ENCODE measurements around the gene PTPN22. TPM values are rescaled to one million over a fixed set of nuclear protein-coding genes. Genes with fewer than 3 reads are reported as not detected.

Gene PTPN22
- total RNA-seq, 1 donor from 2014 or later, result 0.44 TPM

GRCh38 chr1:113830039-113830438 lies 41.5 kb downstream of the PTPN22 start:
- no peak for TF ChIP-seq CTCF (IDR thresholded peaks at IDR 0.05; ENCODE audit: borderline replicate concordance)
- no peaks in the 10 kb centered on the region for H3K4me1 ChIP-seq
- no peaks in the 10 kb centered on the region for H3K9me3 ChIP-seq (replicated peaks)
- no peak overlapping the region for H3K4me3 ChIP-seq
- H3K27me3 ChIP-seq (ENCODE audit: low read depth), result peaks cover 3% of the 10 kb centered on the region
- intact Hi-C loops (cut with micrococcal nuclease), result no loop called here
- H3K27ac ChIP-seq (replicated peaks), result no peak overlapping the region
- DNase-seq, result no peak
- H3K36me3 ChIP-seq, result no peaks in the 10 kb centered on the region

GRCh38 chr1:113821916-113822315 lies 49.6 kb downstream of the PTPN22 start:
- H3K4me3 ChIP-seq, result no peak overlapping the region
- TF ChIP-seq CTCF (IDR thresholded peaks at IDR 0.05; ENCODE audit: borderline replicate concordance), result no peak
- intact Hi-C loops (cut with micrococcal nuclease), result no loop called here
- no peaks in the 10 kb centered on the region for H3K27me3 ChIP-seq (ENCODE audit: low read depth)
- H3K4me1 ChIP-seq, result no peaks in the 10 kb centered on the region
- H3K27ac ChIP-seq (replicated peaks), result no peak overlapping the region
- no peaks in the 10 kb centered on the region for H3K36me3 ChIP-seq
- no peak for DNase-seq
- H3K9me3 ChIP-seq (replicated peaks), result no peaks in the 10 kb centered on the region

GRCh38 chr1:113818578-113818977 lies 52.9 kb downstream of the PTPN22 start:
- no peaks in the 10 kb centered on the region for H3K27me3 ChIP-seq (ENCODE audit: low read depth)
- no peaks in the 10 kb centered on the region for H3K9me3 ChIP-seq (replicated peaks)
- no peak overlapping the region for H3K27ac ChIP-seq (replicated peaks)
- DNase-seq, result no peak
- no peaks in the 10 kb centered on the region for H3K4me1 ChIP-seq
- intact Hi-C loops (cut with micrococcal nuclease), result no loop called here
- no peak overlapping the region for H3K4me3 ChIP-seq
- no peaks in the 10 kb centered on the region for H3K36me3 ChIP-seq
- no peak for TF ChIP-seq CTCF (IDR thresholded peaks at IDR 0.05; ENCODE audit: borderline replicate concordance)

GRCh38 chr1:113813218-113813617 lies 58.3 kb downstream of the PTPN22 start:
- H3K27ac ChIP-seq (replicated peaks), result peak overlapping the region; percentile 96
- TF ChIP-seq CTCF (IDR thresholded peaks at IDR 0.05; ENCODE audit: borderline replicate concordance), result no peak
- peaks cover 43% of the 10 kb centered on the region for H3K4me1 ChIP-seq
- H3K27me3 ChIP-seq (ENCODE audit: low read depth), result no peaks in the 10 kb centered on the region
- no peaks in the 10 kb centered on the region for H3K9me3 ChIP-seq (replicated peaks)
- intact Hi-C loops (cut with micrococcal nuclease), result no loop called here
- peak overlapping the region; percentile 94 for H3K4me3 ChIP-seq
- H3K36me3 ChIP-seq, result no peaks in the 10 kb centered on the region
- no peak for DNase-seq

GRCh38 chr1:113812661-113813135 lies 58.8 kb downstream of the PTPN22 start:
- DNase-seq, result no peak
- H3K4me3 ChIP-seq, result peak overlapping the region; percentile 94
- TF ChIP-seq CTCF (IDR thresholded peaks at IDR 0.05; ENCODE audit: borderline replicate concordance), result no peak
- H3K36me3 ChIP-seq, result no peaks in the 10 kb centered on the region
- no peaks in the 10 kb centered on the region for H3K9me3 ChIP-seq (replicated peaks)
- no peaks in the 10 kb centered on the region for H3K27me3 ChIP-seq (ENCODE audit: low read depth)
- H3K27ac ChIP-seq (replicated peaks), result peak overlapping the region; percentile 96
- peaks cover 46% of the 10 kb centered on the region for H3K4me1 ChIP-seq
- intact Hi-C loops (cut with micrococcal nuclease), result no loop called here

Measured in left ventricle myocardium inferior (tissue), 1 donor.